Prostate gland (tissue), 2 donors: ENCODE data around the gene NUFIP1.
A peak's percentile ranks its signal among the peaks of the same experiment; 100 is the strongest.

Experiments used
- POLR2A ChIP-seq: fragments of 450-650 bp; IDR thresholded peaks from one replicate; pipeline ENCODE4 v1.6.1; 2016; ENCODE audit warnings: antibody characterized with exemption, mild to moderate bottlenecking
- POLR2AphosphoS5 ChIP-seq: sonication (generic); formaldehyde crosslinking; IDR thresholded peaks from one replicate; pipeline ENCODE4 v1.6.1; 2017; ENCODE audit warnings: antibody characterized with exemption
- TF ChIP-seq, protein P1 (sequence below), 4 experiments: fragments of 200-600 bp in 2 of 4; fragments of 450-650 bp in 2 of 4; sonication (generic) in 2 of 4; IDR thresholded peaks; 1 replicate in 3 of 4; 2 replicates in 1 of 4; pipeline ENCODE4 v1.5.1; 2016 to 2019; ENCODE audit warnings: antibody characterized with exemption in 4 of 4, mild to moderate bottlenecking in 2 of 4, moderate library complexity in 2 of 4

DNA sequence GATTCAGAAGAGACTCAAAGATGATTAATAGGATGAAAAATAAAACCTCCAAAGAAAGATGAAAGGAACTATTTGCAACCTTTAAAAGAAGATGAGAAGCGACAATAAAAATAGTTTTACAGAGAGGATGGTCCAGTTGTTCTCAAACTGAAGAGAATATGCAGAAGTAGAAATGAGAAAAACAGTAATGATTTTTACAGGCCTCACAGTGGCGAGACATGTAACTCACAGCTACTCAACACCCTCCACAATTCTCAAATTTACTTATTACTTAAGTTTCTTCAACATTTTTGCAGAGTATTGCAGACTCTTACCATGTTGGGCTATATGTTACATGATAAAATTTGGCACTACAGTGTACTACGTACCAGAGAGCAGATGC lies 20.8 kb downstream of the NUFIP1 start:
- TF ChIP-seq, protein P1, sequence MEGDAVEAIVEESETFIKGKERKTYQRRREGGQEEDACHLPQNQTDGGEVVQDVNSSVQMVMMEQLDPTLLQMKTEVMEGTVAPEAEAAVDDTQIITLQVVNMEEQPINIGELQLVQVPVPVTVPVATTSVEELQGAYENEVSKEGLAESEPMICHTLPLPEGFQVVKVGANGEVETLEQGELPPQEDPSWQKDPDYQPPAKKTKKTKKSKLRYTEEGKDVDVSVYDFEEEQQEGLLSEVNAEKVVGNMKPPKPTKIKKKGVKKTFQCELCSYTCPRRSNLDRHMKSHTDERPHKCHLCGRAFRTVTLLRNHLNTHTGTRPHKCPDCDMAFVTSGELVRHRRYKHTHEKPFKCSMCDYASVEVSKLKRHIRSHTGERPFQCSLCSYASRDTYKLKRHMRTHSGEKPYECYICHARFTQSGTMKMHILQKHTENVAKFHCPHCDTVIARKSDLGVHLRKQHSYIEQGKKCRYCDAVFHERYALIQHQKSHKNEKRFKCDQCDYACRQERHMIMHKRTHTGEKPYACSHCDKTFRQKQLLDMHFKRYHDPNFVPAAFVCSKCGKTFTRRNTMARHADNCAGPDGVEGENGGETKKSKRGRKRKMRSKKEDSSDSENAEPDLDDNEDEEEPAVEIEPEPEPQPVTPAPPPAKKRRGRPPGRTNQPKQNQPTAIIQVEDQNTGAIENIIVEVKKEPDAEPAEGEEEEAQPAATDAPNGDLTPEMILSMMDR (IDR thresholded peaks at IDR 0.05) = peak in 1 of 4 experiments; percentile 16
- TF ChIP-seq POLR2A (no peak), POLR2AphosphoS5 (peak; percentile 39)
